ENCODE measurements around the gene ABI1.

GRCh38 chr10:26844396-26844975 is 16.3 kb downstream of the ABI1 start:
- no peak for TF ChIP-seq CTCF (IDR thresholded peaks at IDR 0.05)
- no peak for TF ChIP-seq EP300 (IDR thresholded peaks at IDR 0.05)
- TF ChIP-seq POLR2AphosphoS5 (IDR thresholded peaks at IDR 0.05): no peak
- no peak for TF ChIP-seq POLR2A (IDR thresholded peaks at IDR 0.05)
